C4-2B (cell line): ENCODE results near the gene TMCO5A.

ENCODE experiments used
- ZFX ChIP-seq: fragments of 450-650 bp; IDR thresholded peaks from 2 replicates; pipeline ENCODE4 v1.6.1; 2017
- TF ChIP-seq, protein P1 (sequence below): fragments of 450-650 bp; conservative IDR thresholded peaks from 2 replicates; pipeline ENCODE4 v1.5.1; 2017; ENCODE audit warnings: mild to moderate bottlenecking

DNA sequence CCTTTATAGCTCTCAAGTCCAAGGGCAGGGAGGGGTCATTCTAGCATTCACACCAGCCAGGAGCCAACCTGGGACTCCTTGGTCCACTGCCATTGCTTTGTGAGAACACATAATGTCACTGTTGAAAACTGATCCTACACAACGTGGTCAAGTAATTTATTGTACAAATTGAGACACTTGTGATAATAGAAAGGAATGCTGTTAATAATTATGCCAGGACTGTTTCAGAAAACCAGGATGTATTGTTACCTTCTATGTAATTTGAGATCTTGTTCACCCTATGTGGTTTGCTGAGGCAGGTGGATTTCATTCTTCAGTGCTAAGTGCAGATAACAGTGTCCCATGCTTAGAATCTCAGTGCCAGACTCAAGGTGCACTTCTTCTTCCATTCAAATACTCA, 33.3 kb downstream of the TMCO5A start:
- TF ChIP-seq, protein P1, sequence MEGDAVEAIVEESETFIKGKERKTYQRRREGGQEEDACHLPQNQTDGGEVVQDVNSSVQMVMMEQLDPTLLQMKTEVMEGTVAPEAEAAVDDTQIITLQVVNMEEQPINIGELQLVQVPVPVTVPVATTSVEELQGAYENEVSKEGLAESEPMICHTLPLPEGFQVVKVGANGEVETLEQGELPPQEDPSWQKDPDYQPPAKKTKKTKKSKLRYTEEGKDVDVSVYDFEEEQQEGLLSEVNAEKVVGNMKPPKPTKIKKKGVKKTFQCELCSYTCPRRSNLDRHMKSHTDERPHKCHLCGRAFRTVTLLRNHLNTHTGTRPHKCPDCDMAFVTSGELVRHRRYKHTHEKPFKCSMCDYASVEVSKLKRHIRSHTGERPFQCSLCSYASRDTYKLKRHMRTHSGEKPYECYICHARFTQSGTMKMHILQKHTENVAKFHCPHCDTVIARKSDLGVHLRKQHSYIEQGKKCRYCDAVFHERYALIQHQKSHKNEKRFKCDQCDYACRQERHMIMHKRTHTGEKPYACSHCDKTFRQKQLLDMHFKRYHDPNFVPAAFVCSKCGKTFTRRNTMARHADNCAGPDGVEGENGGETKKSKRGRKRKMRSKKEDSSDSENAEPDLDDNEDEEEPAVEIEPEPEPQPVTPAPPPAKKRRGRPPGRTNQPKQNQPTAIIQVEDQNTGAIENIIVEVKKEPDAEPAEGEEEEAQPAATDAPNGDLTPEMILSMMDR, result no peak
- no peak for TF ChIP-seq ZFX
